ENCODE measurements around the gene TNIP2. TPM values are rescaled to one million over a fixed set of nuclear protein-coding genes. Genes with fewer than 3 reads are reported as not detected.

Gene TNIP2
- total and polyA plus RNA-seq, 2 of the 13 experiments (the other 11 are each of a cell fraction or from before 2014, with no cell fraction given): 25.6 to 38.0 TPM

GRCh38 chr4:2755821-2756690 lies at the start of gene TNIP2 (continued):
- peak; percentile 87 for TF ChIP-seq IRX3 (CRISPR knock-in tag; IDR thresholded peaks at IDR 0.05; ENCODE audit: borderline replicate concordance, low read depth)
- no peak for TF ChIP-seq KLF12 (CRISPR knock-in tag; IDR thresholded peaks at IDR 0.05; ENCODE audit: borderline replicate concordance)
- TF ChIP-seq ZNF777 (CRISPR knock-in tag; IDR thresholded peaks at IDR 0.05): peak; percentile 93
- TF ChIP-seq ZNF329 (CRISPR knock-in tag; IDR thresholded peaks at IDR 0.05; ENCODE audit: low read depth): 0 out of 2 replicates have a peak, but pooled peaks have one; percentile 59
- TF ChIP-seq ZNF652 (CRISPR knock-in tag; IDR thresholded peaks at IDR 0.05; ENCODE audit: borderline replicate concordance, low read depth): no peak
- no peak for TF ChIP-seq ATF7 (IDR thresholded peaks at IDR 0.05)
- TF ChIP-seq ATF7 (CRISPR knock-in tag; IDR thresholded peaks at IDR 0.05): no peak
- TF ChIP-seq ZBTB34 (CRISPR knock-in tag; IDR thresholded peaks at IDR 0.05): no peak
- TF ChIP-seq, protein P1, sequence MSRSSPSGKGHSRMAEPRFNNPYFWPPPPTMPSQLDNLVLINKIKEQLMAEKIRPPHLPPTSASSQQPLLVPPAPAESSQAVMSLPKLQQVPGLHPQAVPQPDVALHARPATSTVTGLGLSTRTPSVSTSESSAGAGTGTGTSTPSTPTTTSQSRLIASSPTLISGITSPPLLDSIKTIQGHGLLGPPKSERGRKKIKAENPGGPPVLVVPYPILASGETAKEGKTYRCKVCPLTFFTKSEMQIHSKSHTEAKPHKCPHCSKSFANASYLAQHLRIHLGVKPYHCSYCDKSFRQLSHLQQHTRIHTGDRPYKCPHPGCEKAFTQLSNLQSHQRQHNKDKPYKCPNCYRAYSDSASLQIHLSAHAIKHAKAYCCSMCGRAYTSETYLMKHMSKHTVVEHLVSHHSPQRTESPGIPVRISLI (CRISPR knock-in tag; IDR thresholded peaks at IDR 0.05; ENCODE audit: borderline replicate concordance): no peak
- no peak for TF ChIP-seq ZNF615 (CRISPR knock-in tag; IDR thresholded peaks at IDR 0.05; ENCODE audit: borderline replicate concordance)
- TF ChIP-seq, protein P2, sequence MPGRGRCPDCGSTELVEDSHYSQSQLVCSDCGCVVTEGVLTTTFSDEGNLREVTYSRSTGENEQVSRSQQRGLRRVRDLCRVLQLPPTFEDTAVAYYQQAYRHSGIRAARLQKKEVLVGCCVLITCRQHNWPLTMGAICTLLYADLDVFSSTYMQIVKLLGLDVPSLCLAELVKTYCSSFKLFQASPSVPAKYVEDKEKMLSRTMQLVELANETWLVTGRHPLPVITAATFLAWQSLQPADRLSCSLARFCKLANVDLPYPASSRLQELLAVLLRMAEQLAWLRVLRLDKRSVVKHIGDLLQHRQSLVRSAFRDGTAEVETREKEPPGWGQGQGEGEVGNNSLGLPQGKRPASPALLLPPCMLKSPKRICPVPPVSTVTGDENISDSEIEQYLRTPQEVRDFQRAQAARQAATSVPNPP (CRISPR knock-in tag; IDR thresholded peaks at IDR 0.05): 0 out of 2 replicates have a peak, but pooled peaks have one; percentile 76
- no peak for TF ChIP-seq PLRG1 (conservative IDR thresholded peaks at IDR 0.05)
- TF ChIP-seq HNRNPL (IDR thresholded peaks at IDR 0.05; ENCODE audit: low read depth, low read length): no peak
- TF ChIP-seq MBD4 (IDR thresholded peaks at IDR 0.05; ENCODE audit: borderline replicate concordance, low read length): no peak
- no peak for TF ChIP-seq TERF1 (CRISPR knock-in tag; IDR thresholded peaks at IDR 0.05)
- peak; percentile 38; the same call in 1 of the 2 replicates for TF ChIP-seq DR1 (CRISPR knock-in tag; IDR thresholded peaks at IDR 0.05)
- no peak for TF ChIP-seq ZC3H4 (CRISPR knock-in tag; IDR thresholded peaks at IDR 0.05; ENCODE audit: borderline replicate concordance)
- TF ChIP-seq, protein P3, sequence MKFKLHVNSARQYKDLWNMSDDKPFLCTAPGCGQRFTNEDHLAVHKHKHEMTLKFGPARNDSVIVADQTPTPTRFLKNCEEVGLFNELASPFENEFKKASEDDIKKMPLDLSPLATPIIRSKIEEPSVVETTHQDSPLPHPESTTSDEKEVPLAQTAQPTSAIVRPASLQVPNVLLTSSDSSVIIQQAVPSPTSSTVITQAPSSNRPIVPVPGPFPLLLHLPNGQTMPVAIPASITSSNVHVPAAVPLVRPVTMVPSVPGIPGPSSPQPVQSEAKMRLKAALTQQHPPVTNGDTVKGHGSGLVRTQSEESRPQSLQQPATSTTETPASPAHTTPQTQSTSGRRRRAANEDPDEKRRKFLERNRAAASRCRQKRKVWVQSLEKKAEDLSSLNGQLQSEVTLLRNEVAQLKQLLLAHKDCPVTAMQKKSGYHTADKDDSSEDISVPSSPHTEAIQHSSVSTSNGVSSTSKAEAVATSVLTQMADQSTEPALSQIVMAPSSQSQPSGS (CRISPR knock-in tag; IDR thresholded peaks at IDR 0.05): 0 out of 2 replicates have a peak, but pooled peaks have one; percentile 28
- TF ChIP-seq ZNF350 (CRISPR knock-in tag; IDR thresholded peaks at IDR 0.05; ENCODE audit: borderline replicate concordance, low read depth): no peak
- TF ChIP-seq ZBTB42 (CRISPR knock-in tag; IDR thresholded peaks at IDR 0.05): no peak
- no peak for TF ChIP-seq TFE3 (CRISPR knock-in tag; IDR thresholded peaks at IDR 0.05)
- TF ChIP-seq NCOA1 (CRISPR knock-in tag; IDR thresholded peaks at IDR 0.05): no peak
